Suppressor macrophage treated with lipopolysaccharide for 4 hours (primary cell): ENCODE results near the gene DNPH1.

Source experiments
- DNase-seq: peaks from one replicate; pipeline ENCODE4 v3.0.0-alpha.2; 2020

The DNPH1 gene

GRCh38 chr6:43243664-43244321, 14.5 kb upstream of the DNPH1 start:
- DNase-seq, result no peak

GRCh38 chr6:43242908-43243663, 13.8 kb upstream of the DNPH1 start, which contains the start of gene TTBK1:
TSS of gene TTBK1 (plus strand) at chr6:43243481. CDS start at chr6:43246661, 3,180 bp downstream.
- DNase-seq, result no peak

GRCh38 chr6:43241446-43241845, 12.2 kb upstream of the DNPH1 start:
- no peak for DNase-seq

GRCh38 chr6:43240950-43241349, 11.7 kb upstream of the DNPH1 start:
- peak; percentile 52 for DNase-seq

GRCh38 chr6:43239054-43239453, 9.8 kb upstream of the DNPH1 start:
- DNase-seq, result no peak

GRCh38 chr6:43235841-43236240, 6.6 kb upstream of the DNPH1 start:
- no peak for DNase-seq

- no peak for DNase-seq
Observed at GRCh38 chr6:43231735-43232450, 2.6 kb upstream of the DNPH1 start.

GRCh38 chr6:43231053-43231452, 1.8 kb upstream of the DNPH1 start:
- no peak for DNase-seq

GRCh38 chr6:43229803-43230620, 731 bp upstream of the DNPH1 start:
- DNase-seq, result no peak

GRCh38 chr6:43226192-43226851, 3.0 kb downstream of the DNPH1 start:
- DNase-seq, result no peak

GRCh38 chr6:43223175-43223574, 6.1 kb downstream of the DNPH1 start:
- DNase-seq, result no peak

- no peak for DNase-seq
Observed at GRCh38 chr6:43222418-43223059, 6.7 kb downstream of the DNPH1 start.

- no peak for DNase-seq
Observed at GRCh38 chr6:43221046-43221972, 8.0 kb downstream of the DNPH1 start.

- no peak for DNase-seq
Observed at GRCh38 chr6:43220439-43220951, 8.8 kb downstream of the DNPH1 start.

GRCh38 chr6:43219814-43220213, 9.5 kb downstream of the DNPH1 start:
- no peak for DNase-seq

GRCh38 chr6:43219119-43219518, 10.2 kb downstream of the DNPH1 start:
- DNase-seq, result no peak

- no peak for DNase-seq
Observed at GRCh38 chr6:43217351-43217750, 11.9 kb downstream of the DNPH1 start.

GRCh38 chr6:43216200-43216599, 13.1 kb downstream of the DNPH1 start:
- DNase-seq, result no peak

GRCh38 chr6:43215066-43215465, 14.2 kb downstream of the DNPH1 start:
- DNase-seq, result no peak

GRCh38 chr6:43213431-43213830, 15.8 kb downstream of the DNPH1 start:
- DNase-seq, result no peak
